NCI-H187 (cell line): ENCODE measurements around the gene RPS3A.
A peak's percentile ranks its signal among the peaks of the same experiment; 100 is the strongest.
"Not testable (repeated sequence)": the region's sequence is repeated elsewhere in the genome, so short reads cannot be mapped to it uniquely, and the experiment has no call there.

ENCODE experiments used
- DNase-seq, 2 experiments: peaks; one replicate each; lab custom pipeline; 2025; lab: John Stamatoyannopoulos, UW

The RPS3A gene

GRCh38 chr4:151117371-151117962 is 18.0 kb downstream of the RPS3A start:
- peak in 1 of 2 experiments; percentile 0 for DNase-seq

- no peak for DNase-seq
Observed at GRCh38 chr4:151129796-151130195, 30.4 kb downstream of the RPS3A start.

GRCh38 chr4:151133311-151133710 is 33.9 kb downstream of the RPS3A start:
- no peak for DNase-seq

DNA sequence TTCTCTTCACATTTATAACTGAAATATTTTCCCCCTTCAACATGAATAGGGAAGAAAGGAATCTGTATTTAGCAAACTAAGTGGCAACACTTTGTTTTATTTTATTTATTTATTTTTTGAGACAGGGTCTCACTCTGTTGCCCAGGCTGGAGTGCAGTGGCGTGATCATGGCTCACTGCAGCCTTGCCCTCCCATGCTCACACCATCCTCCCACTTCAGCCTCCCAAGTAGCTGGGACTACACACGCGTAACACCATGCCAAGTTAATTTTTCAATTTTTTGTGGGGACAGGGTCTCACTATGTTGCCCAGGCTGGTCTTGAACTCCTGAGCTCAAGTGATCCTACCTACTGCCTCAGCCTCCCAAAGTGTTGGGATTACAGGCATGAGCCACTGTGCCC is 36.6 kb downstream of the RPS3A start:
- not testable (repeated sequence) for DNase-seq

GRCh38 chr4:151139814-151140213 is 40.4 kb downstream of the RPS3A start:
- DNase-seq: no peak

GRCh38 chr4:151142758-151143157 is 43.3 kb downstream of the RPS3A start:
- no peak for DNase-seq

GRCh38 chr4:151143162-151143561 is 43.7 kb downstream of the RPS3A start:
- no peak for DNase-seq

GRCh38 chr4:151143811-151144210 is 44.4 kb downstream of the RPS3A start:
- no peak for DNase-seq

DNA sequence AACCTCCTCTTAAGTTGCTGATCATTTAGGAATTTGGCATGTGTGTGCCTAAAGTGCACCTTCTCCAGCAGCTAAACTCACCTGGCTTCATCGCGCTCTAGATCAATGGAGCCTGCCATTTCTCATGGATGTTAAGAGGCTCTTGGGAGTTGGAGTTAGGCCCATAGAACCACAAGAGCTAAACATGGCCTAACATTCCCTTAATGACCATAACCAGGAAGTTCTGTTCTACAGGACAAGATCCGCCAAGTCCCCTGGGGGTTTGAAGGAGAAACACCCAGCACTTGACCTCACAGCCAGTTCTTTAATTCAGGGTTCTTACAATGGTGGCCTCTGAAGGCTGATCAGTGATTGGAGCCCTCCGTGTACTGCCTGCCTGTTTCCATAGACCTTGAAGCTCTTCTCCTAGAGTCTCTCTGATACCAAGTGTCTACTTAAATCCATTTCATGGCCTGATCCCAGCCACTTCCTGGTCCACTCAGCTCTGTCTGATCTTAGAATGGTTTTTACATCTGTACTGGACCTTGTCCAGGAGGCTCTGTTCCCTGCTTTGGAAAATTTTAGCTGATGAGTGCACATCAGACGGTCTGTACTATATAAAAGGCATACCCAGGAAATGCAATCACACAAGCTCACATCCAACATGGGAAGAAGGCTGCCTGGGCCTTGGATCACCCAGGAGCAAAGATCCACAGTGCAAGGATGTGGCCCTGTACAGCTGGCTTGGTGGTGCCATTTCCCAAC is 45.1 kb downstream of the RPS3A start:
- peak in 1 of 2 experiments; percentile 1 for DNase-seq

GRCh38 chr4:151147000-151147399 is 47.6 kb downstream of the RPS3A start:
- DNase-seq: no peak

DNA sequence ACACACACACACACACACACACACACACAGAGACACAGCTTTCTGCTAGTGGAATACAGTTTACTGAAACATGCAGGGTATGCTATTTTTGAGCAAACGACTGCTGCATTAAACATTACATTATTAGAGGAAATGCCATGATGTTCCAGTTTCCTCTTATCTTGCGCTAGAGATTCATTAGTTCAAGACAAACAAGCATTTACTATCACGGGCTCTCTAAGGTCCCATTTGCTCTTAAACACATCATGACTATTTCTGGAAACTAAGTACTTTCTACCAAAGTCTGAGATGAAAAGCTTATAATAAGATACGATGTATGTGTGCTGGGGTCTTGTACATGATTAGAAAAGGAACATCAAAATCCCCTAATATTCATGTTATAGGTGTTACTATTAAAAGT is 48.8 kb downstream of the RPS3A start:
- no peak for DNase-seq

DNA sequence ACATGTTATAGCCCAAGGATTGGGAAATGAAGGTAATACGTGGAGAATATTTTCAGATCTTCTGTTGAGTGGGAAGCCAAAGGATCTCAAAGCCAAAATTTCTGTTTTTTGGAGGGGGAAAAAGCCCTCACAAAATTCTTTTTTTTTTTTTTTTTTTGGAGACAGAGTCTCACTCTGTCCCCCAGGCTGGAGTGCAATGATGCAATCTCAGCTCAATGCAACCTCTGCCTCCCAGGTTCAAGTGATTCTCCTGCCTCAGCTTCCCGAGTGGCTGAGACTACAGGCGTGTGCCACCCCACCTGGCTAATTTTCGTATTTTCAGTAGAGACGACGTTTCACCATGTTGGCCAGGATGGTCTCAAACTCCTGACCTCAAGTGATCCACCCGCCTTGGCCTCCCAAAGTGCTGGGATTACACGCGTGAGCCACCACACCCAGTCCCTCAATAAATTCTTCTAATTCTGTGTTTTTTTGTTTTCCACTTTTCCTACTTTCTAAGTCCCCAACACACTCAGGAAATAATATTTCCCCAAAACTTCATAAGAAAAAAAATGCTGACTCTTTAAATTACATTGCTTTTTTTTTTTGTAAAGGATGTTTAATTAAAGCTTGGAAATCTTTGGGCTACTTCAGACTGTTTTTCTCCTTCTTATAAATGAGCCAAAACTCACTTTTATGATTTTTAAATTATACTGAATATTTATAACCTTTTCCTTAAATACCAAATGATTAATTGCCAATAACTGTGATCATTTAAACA is 51.6 kb downstream of the RPS3A start:
- no peak for DNase-seq

GRCh38 chr4:151152028-151152427 is 52.6 kb downstream of the RPS3A start:
- DNase-seq: no peak

DNA sequence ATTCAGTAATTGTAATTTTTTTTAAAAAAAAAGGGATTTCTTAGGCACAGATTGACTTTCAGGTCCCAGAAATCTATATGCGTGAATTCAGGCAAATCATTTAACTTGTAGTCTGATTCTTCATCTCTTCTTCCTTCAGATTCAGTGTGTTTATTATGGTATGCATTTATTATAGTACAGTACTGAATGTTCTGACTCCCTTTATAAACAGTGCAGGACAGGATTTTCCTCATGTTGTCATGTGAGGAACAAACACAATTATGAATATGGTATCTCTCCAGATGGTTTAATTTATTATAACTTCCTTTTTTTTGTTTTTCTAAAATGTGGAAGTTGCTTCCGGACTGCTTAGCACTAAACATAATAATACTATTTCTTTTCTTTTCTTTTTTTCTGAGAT is 54.2 kb downstream of the RPS3A start:
- DNase-seq: no peak
